GM10266 (cell line): ENCODE data around the gene TCHP.
"Not testable (repeated sequence)": the region's sequence is repeated elsewhere in the genome, so short reads cannot be mapped to it uniquely, and the experiment has no call there.

Experiments
- DNase-seq: peaks from one replicate; pipeline ENCODE4 v3.0.0; 2012; ENCODE audit errors: extremely low spot score
- TF ChIP-seq, protein P1 (sequence below): IDR thresholded peaks from 2 replicates; pipeline ENCODE4 v1.5.1; 2012; ENCODE audit warnings: mild to moderate bottlenecking, low read depth; ENCODE audit not compliant: control insufficient read depth, insufficient read depth; ENCODE audit errors: missing control alignments

TCHP gene

DNA sequence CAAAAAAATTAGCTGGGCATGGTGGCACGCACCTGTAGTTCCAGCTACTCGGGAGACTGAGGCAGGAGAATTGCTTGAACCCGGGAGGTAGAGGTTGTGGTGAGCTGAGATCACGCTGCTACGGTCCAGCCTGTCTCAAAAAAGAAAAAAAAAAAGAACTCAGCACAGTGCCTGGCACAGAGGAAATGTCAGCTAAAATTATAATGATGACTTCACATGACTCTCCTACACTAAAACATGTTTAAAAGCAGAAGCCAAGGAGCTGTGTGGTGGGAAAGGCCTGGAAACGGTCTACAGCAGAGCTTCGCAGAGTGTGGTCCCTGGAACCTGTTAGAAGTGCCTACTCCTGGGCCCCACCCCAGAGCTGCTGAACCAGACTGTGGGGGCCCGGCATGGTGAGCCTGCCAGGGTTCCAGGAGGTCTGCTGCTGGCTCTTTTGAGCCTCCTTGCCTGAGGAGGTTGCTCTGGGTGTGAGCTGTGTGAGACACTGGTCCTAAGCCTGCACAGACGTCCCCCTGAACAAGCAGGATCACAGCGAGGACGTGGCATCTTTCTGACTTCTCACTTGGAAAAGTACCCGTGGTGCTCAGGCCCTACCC lies 28.1 kb downstream of the TCHP start:
- TF ChIP-seq, protein P1, sequence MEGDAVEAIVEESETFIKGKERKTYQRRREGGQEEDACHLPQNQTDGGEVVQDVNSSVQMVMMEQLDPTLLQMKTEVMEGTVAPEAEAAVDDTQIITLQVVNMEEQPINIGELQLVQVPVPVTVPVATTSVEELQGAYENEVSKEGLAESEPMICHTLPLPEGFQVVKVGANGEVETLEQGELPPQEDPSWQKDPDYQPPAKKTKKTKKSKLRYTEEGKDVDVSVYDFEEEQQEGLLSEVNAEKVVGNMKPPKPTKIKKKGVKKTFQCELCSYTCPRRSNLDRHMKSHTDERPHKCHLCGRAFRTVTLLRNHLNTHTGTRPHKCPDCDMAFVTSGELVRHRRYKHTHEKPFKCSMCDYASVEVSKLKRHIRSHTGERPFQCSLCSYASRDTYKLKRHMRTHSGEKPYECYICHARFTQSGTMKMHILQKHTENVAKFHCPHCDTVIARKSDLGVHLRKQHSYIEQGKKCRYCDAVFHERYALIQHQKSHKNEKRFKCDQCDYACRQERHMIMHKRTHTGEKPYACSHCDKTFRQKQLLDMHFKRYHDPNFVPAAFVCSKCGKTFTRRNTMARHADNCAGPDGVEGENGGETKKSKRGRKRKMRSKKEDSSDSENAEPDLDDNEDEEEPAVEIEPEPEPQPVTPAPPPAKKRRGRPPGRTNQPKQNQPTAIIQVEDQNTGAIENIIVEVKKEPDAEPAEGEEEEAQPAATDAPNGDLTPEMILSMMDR = no peak
- no peak for DNase-seq

GRCh38 chr12:109929326-109929725 lies 29.3 kb downstream of the TCHP start:
- DNase-seq = not testable (repeated sequence)

- DNase-seq = no peak
- TF ChIP-seq, protein P1 = no peak
These were observed 30.1 kb downstream of the TCHP start for GRCh38 chr12:109930028-109930800.

GRCh38 chr12:109931143-109931542 lies 31.1 kb downstream of the TCHP start:
- DNase-seq = no peak
- TF ChIP-seq, protein P1 = no peak

- TF ChIP-seq, protein P1 = no peak
- DNase-seq = no peak
These were observed 32.9 kb downstream of the TCHP start for GRCh38 chr12:109932878-109933503.

DNA sequence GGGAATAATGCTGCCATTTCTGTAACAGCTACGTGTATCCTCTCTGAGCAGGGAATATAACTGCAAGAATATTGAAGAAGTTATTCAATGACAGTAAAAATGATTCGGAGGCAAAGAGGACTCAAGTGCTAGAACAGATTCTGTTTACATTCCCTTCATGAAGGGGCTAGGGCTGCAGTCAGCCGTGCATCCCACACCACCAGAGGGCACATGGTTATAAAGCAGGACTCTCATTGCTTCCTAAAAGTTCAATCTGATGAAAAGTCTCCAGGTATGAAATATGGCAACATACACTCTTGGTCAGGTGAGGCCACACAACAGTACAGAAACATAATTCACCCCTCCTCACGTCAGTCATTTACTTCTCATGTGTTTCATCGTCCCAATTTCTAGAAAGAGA lies 34.0 kb downstream of the TCHP start:
- DNase-seq = no peak
- TF ChIP-seq, protein P1 = peak; percentile 43

GRCh38 chr12:109937371-109937770 lies 37.3 kb downstream of the TCHP start:
- TF ChIP-seq, protein P1 = no peak
- DNase-seq = no peak

- DNase-seq = no peak
- TF ChIP-seq, protein P1 = no peak
These were observed 38.9 kb downstream of the TCHP start for GRCh38 chr12:109938947-109939346.
